Parathyroid adenoma (tissue), 2 donors: ENCODE results near the gene SFXN5.

Experiments used
- H2AFZ ChIP-seq: fragments of 300-600 bp; sonication (generic); one replicate; pipeline ENCODE4 v1.7.0; 2017; ENCODE audit warnings: antibody characterized with exemption, mild to moderate bottlenecking
- H3K27ac ChIP-seq: fragments of 300-600 bp; sonication (generic); one replicate; pipeline ENCODE4 v1.7.0; 2017
- H3K27me3 ChIP-seq: fragments of 300-600 bp; sonication (generic); one replicate; pipeline ENCODE4 v1.7.0; 2017; ENCODE audit warnings: low read length; ENCODE audit not compliant: control insufficient read depth, insufficient read depth
- H3K36me3 ChIP-seq: fragments of 300-600 bp; sonication (generic); one replicate; pipeline ENCODE4 v1.7.0; 2017; ENCODE audit warnings: low read length; ENCODE audit not compliant: control insufficient read depth, insufficient read depth
- H3K4me1 ChIP-seq: fragments of 300-600 bp; sonication (generic); one replicate; pipeline ENCODE4 v1.7.0; 2017; ENCODE audit warnings: control low read depth
- H3K4me2 ChIP-seq: fragments of 300-600 bp; sonication (generic); one replicate; pipeline ENCODE4 v1.7.0; 2017; ENCODE audit warnings: low read length
- H3K4me3 ChIP-seq: fragments of 300-600 bp; sonication (generic); one replicate; pipeline ENCODE4 v1.7.0; 2017; ENCODE audit warnings: low read depth, low read length
- H3K79me2 ChIP-seq: fragments of 300-600 bp; sonication (generic); one replicate; pipeline ENCODE4 v1.7.0; 2017; ENCODE audit warnings: control low read depth
- H3K9ac ChIP-seq: fragments of 300-600 bp; sonication (generic); one replicate; pipeline ENCODE4 v1.7.0; 2017; ENCODE audit warnings: mild to moderate bottlenecking
- H3K9me3 ChIP-seq: fragments of 300-600 bp; sonication (generic); one replicate; pipeline ENCODE4 v1.7.0; 2017; ENCODE audit warnings: low read length; ENCODE audit not compliant: control insufficient read depth
- CTCF ChIP-seq: fragments of 300-600 bp; sonication (generic); IDR thresholded peaks from one replicate; pipeline ENCODE4 v1.7.0; 2017; ENCODE audit warnings: antibody characterized with exemption, mild to moderate bottlenecking
- donor health status: primary hyperparathyroidism.

Gene SFXN5

GRCh38 chr2:72927619-72928550 is 143.6 kb downstream of the SFXN5 start:
- Histone ChIP-seq H3K4me2 (no peak overlapping the region), H3K4me1 (peaks cover 6% of the 10 kb centered on the region), H3K4me3 (no peak overlapping the region), H3K27me3 (no peaks in the 10 kb centered on the region), H3K36me3 (no peaks in the 10 kb centered on the region), H2AFZ (no peak overlapping the region), H3K79me2 (no peaks in the 10 kb centered on the region), H3K9ac (no peak overlapping the region), H3K9me3 (no peaks in the 10 kb centered on the region), H3K27ac (no peak overlapping the region)
- TF ChIP-seq CTCF = no peak

DNA sequence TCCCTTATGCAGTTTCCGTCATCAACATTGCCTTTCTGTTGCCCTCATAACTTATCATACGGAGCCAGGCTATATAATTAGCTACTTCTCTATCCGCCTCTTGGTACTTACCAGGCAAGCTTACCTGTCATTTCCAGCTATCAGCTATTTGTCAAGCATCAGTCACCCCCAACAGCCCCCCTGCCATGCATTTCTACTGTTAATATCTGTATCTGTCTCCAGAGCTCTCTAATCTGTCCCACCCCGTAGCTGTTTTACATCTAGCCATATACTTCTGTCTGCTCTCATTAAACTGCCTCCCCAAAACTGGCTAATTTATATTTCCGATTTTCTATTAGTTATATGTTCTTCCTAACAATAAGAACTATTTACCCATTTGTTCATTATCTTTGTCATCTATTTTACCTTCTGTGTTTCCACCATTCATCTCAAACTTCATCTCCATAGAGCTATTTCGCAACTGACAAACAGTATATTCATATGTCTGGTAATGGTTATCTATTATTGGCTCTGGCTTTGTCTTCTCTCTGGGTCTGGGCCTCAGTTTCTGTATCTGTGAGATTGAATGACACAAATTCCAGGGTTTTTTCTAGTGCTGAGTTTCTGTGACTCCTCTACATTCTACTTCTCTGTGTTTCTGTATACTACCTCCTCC is 144.6 kb downstream of the SFXN5 start:
- Histone ChIP-seq H3K9ac (no peak overlapping the region), H3K4me2 (no peak overlapping the region), H3K4me3 (no peak overlapping the region), H3K4me1 (peaks cover 6% of the 10 kb centered on the region), H3K79me2 (no peaks in the 10 kb centered on the region), H3K36me3 (no peaks in the 10 kb centered on the region), H3K9me3 (no peaks in the 10 kb centered on the region), H3K27me3 (no peaks in the 10 kb centered on the region), H3K27ac (no peak overlapping the region), H2AFZ (no peak overlapping the region)
- no peak for TF ChIP-seq CTCF

DNA sequence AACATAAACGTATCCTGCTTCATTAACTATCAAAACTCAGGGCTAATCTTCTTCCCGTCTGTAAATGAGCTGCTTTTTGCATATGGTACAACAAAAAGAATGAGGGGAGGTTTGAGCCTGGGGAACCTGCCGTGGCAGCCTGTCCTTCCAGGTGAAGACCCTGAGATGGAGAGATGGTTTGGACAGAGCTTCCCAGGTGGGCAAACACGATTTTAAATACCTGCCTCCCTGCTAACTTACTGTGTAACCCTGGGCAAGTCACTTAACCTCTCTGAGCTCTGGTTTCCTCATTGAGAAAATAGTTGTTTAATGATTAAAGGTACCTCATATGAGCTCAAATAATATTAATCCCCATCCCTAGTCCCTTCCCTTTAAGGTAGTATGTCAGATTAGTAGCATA is 145.1 kb downstream of the SFXN5 start:
- no peaks in the 10 kb centered on the region for H3K9me3 ChIP-seq
- no peaks in the 10 kb centered on the region for H3K79me2 ChIP-seq
- no peak overlapping the region for H3K4me2 ChIP-seq
- H3K4me3 ChIP-seq = no peak overlapping the region
- no peaks in the 10 kb centered on the region for H3K27me3 ChIP-seq
- H3K9ac ChIP-seq = no peak overlapping the region
- no peak overlapping the region for H3K27ac ChIP-seq
- no peak for TF ChIP-seq CTCF
- no peak overlapping the region for H2AFZ ChIP-seq
- peaks cover 6% of the 10 kb centered on the region for H3K4me1 ChIP-seq
- H3K36me3 ChIP-seq = no peaks in the 10 kb centered on the region

GRCh38 chr2:72925328-72925943 is 146.1 kb downstream of the SFXN5 start:
- no peak for TF ChIP-seq CTCF
- Histone ChIP-seq H3K9me3 (no peaks in the 10 kb centered on the region), H3K27ac (no peak overlapping the region), H3K4me3 (no peak overlapping the region), H3K4me2 (no peak overlapping the region), H3K36me3 (no peaks in the 10 kb centered on the region), H3K4me1 (peaks cover 6% of the 10 kb centered on the region), H3K79me2 (no peaks in the 10 kb centered on the region), H3K9ac (no peak overlapping the region), H3K27me3 (no peaks in the 10 kb centered on the region), H2AFZ (no peak overlapping the region)
